22Rv1 (cell line): Measurements from ENCODE around the gene DCTN3.

ENCODE experiments used
- CTCF ChIP-seq: fragments of 450-650 bp; IDR thresholded peaks from 2 replicates; pipeline ENCODE4 v1.5.1; 2017; ENCODE audit warnings: mild to moderate bottlenecking
- ZFX ChIP-seq: fragments of 450-650 bp; IDR thresholded peaks from 2 replicates; pipeline ENCODE4 v1.6.1; 2017; ENCODE audit warnings: antibody characterized with exemption, borderline replicate concordance

GRCh38 chr9:34572628-34573027 is 47.7 kb downstream of the DCTN3 start:
- TF ChIP-seq CTCF (no peak), ZFX (no peak)
